Caco-2 (cell line): ENCODE measurements around the gene LEFTY2. TPM values are rescaled to one million over a fixed set of nuclear protein-coding genes. Genes with fewer than 3 reads are reported as not detected.

ENCODE experiments used
- Bru-seq: library from RNA; stranded (reverse); fragments of 400-500 nt; gene quantifications from one replicate; lab custom pipeline; 2021; lab: Mats Ljungman, UMichigan
- BruChase-seq, 2 experiments: library from RNA; stranded (reverse); fragments of 400-500 nt; gene quantifications; one replicate each; lab custom pipeline; 2021; lab: Mats Ljungman, UMichigan
- BruUV-seq: library from RNA; stranded (reverse); fragments of 400-500 nt; replicated peaks from 2 replicates; lab custom pipeline; 2021; lab: Mats Ljungman, UMichigan
- CTCF ChIA-PET: fragments of 300-600 bp; sonication (Branson Sonifier 250); formaldehyde crosslinking; loops from one replicate; lab custom pipeline; 2022; ENCODE audit warnings: antibody characterized with exemption; lab: Charles Lee
- POLR2A ChIA-PET: fragments of 300-600 bp; sonication (Branson Sonifier 250); formaldehyde crosslinking; loops from one replicate; lab custom pipeline; 2022; ENCODE audit warnings: antibody characterized with exemption; lab: Charles Lee
- DNase-seq, 2 experiments: peaks; one replicate each; pipeline versions ENCODE4 v3.0.0 to v3.0.0-alpha.2; 2020 to 2022
- H3K27me3 ChIP-seq: replicated peaks from 2 replicates; pipeline ENCODE4 v1.6.0; 2011; ENCODE audit warnings: low read length; ENCODE audit not compliant: control insufficient read depth, insufficient read depth
- H3K36me3 ChIP-seq: 2 replicates; pipeline ENCODE4 v1.5.1; 2011; ENCODE audit warnings: low read length; ENCODE audit not compliant: control insufficient read depth, insufficient read depth
- H3K4me1 ChIP-seq: fragments of 250-450 bp; sonication (Bioruptor Pico); 2 replicates; pipeline ENCODE4 v1.5.1; 2020; ENCODE audit warnings: mild to moderate bottlenecking
- H3K4me3 ChIP-seq: 2 replicates; pipeline ENCODE4 v1.5.1; 2011; ENCODE audit warnings: low read depth, mild to moderate bottlenecking, control low read depth, low read length
- H3K9me3 ChIP-seq: fragments of 250-450 bp; sonication (Bioruptor Pico); 2 replicates; pipeline ENCODE4 v1.5.1; 2020; ENCODE audit warnings: mild to moderate bottlenecking, moderate library complexity
- H3K27ac Mint-ChIP-seq: one replicate; pipeline ENCODE4 v1.8.0; 2022; ENCODE audit warnings: mixed read lengths; ENCODE audit not compliant: unreplicated experiment
- H3K27me3 Mint-ChIP-seq: one replicate; pipeline ENCODE4 v1.8.0; 2022; ENCODE audit warnings: mixed read lengths; ENCODE audit not compliant: insufficient read depth, unreplicated experiment
- H3K36me3 Mint-ChIP-seq: one replicate; pipeline ENCODE4 v1.8.0; 2022; ENCODE audit warnings: mild to moderate bottlenecking, mixed read lengths; ENCODE audit not compliant: insufficient read depth, unreplicated experiment
- H3K4me1 Mint-ChIP-seq: one replicate; pipeline ENCODE4 v1.8.0; 2022; ENCODE audit warnings: low read depth, mixed read lengths; ENCODE audit not compliant: unreplicated experiment
- H3K4me3 Mint-ChIP-seq: one replicate; pipeline ENCODE4 v1.8.0; 2022; ENCODE audit warnings: mild to moderate bottlenecking, moderate library complexity, mixed read lengths; ENCODE audit not compliant: unreplicated experiment
- H3K9me3 Mint-ChIP-seq: one replicate; pipeline ENCODE4 v1.8.0; 2022; ENCODE audit warnings: mixed read lengths; ENCODE audit not compliant: unreplicated experiment
- CTCF ChIP-seq, 2 experiments: fragments of 200-600 bp in 1 of 2; IDR thresholded peaks; 1 replicate in 1 of 2; 2 replicates in 1 of 2; pipeline versions ENCODE4 v1.5.1 to v1.8.0; 2011 to 2022; ENCODE audit warnings: antibody characterized with exemption in 1 of 2, control low read depth in 1 of 2, inconsistent platforms in 1 of 2, low read depth in 1 of 2, low read length in 1 of 2, mild to moderate bottlenecking in 1 of 2, moderate library complexity in 1 of 2; ENCODE audit not compliant: insufficient read depth in 1 of 2, severe bottlenecking in 1 of 2, unreplicated experiment in 1 of 2
- intact Hi-C: fragments of 100-400 bp; cut with micrococcal nuclease; formaldehyde crosslinking; loops from one replicate; pipeline ENCODE4 v1.10.0; 2022; ENCODE audit not compliant: unreplicated experiment
- long read RNA-seq: library from polyadenylated mRNA; stranded (forward); transcript quantifications from one replicate; pipeline ENCODE4 v2.0.0, GENCODE V29; 2022
- total RNA-seq: library from RNA; stranded (reverse); gene quantifications from 2 replicates; pipeline ENCODE4 v1.2.3, GENCODE V29; 2022

Gene LEFTY2
- total RNA-seq = not detected in 2 replicates
- percentile 11 among the genes with signal in this experiment for Bru-seq, nascent RNA
- BruChase-seq, experiment 1, labeled RNA remaining after a 2-hour chase = not detected
- BruChase-seq, experiment 2, labeled RNA remaining after a 6-hour chase = percentile 5 among the genes with signal in this experiment
- long read RNA-seq = 0 reads

GRCh38 chr1:225941187-225941941 is at the start of gene LEFTY2:
Gene LEFTY2 (minus strand): TSS chr1:225941220. CDS start chr1:225941140, 80 bp downstream.
- DNase-seq = no peak
- CTCF ChIA-PET = no interaction called here
- H3K36me3 ChIP-seq = no peaks in the 10 kb centered on the region
- Mint-ChIP-seq H3K36me3 (no peaks in the 10 kb centered on the region), H3K4me1 (peaks cover 7% of the 10 kb centered on the region), H3K27ac (no peak within 1 kb of the TSS), H3K27me3 (no peaks in the 10 kb centered on the region), H3K4me3 (no peak within 1 kb of the TSS), H3K9me3 (no peaks in the 10 kb centered on the region)
- POLR2A ChIA-PET = no interaction called here
- intact Hi-C loops = no loop called here
- no TSS peak for BruUV-seq
- no peaks in the 10 kb centered on the region for H3K27me3 ChIP-seq
- no peak for TF ChIP-seq CTCF (IDR thresholded peaks at IDR 0.05; ENCODE audit: insufficient read depth in 1 of 2, low read depth in 1 of 2, low read length in 1 of 2, severe bottlenecking in 1 of 2, unreplicated experiment in 1 of 2)
- no peak within 1 kb of the TSS for H3K4me3 ChIP-seq
- H3K9me3 ChIP-seq = no peaks in the 10 kb centered on the region
- peaks cover 6% of the 10 kb centered on the region for H3K4me1 ChIP-seq

GRCh38 chr1:225987491-225988316 is 46.7 kb upstream of the LEFTY2 start:
- Histone ChIP-seq H3K4me3 (no peak overlapping the region), H3K4me1 (no peaks in the 10 kb centered on the region), H3K27me3 (no peaks in the 10 kb centered on the region), H3K9me3 (no peaks in the 10 kb centered on the region), H3K36me3 (no peaks in the 10 kb centered on the region; the same call in none of the 2 replicates)
- TF ChIP-seq CTCF (IDR thresholded peaks at IDR 0.05; ENCODE audit: insufficient read depth in 1 of 2, low read depth in 1 of 2, low read length in 1 of 2, severe bottlenecking in 1 of 2, unreplicated experiment in 1 of 2) = peak; percentile 67 to 79
- Mint-ChIP-seq H3K36me3 (peaks cover 83% of the 10 kb centered on the region), H3K27me3 (no peaks in the 10 kb centered on the region), H3K4me1 (no peaks in the 10 kb centered on the region), H3K4me3 (no peak overlapping the region), H3K9me3 (peaks cover 9% of the 10 kb centered on the region), H3K27ac (no peak overlapping the region)
- BruUV-seq = no TSS peak
- POLR2A ChIA-PET = interaction anchor here (0.6 to 1.0 kb wide), 2 partner anchors 64 to 210 kb away, joined by 3 to 4 read pairs; partner anchors contain the start of genes PYCR2 and SRP9
- intact Hi-C loops = no loop called here
- no peak for DNase-seq
- CTCF ChIA-PET = interaction anchor here (0.6 to 1.4 kb wide), 8 partner anchors 12 to 513 kb away, joined by 3 to 7 read pairs (median 6); partner anchors contain the start of genes SDE2 and SRP9

GRCh38 chr1:225981714-225982113 is 40.7 kb upstream of the LEFTY2 start:
- H3K27ac Mint-ChIP-seq = no peak overlapping the region
- CTCF ChIA-PET = no interaction called here
- H3K36me3 Mint-ChIP-seq = peaks cover 80% of the 10 kb centered on the region

More at GRCh38 chr1:225981714-225982113, 40.7 kb upstream of the LEFTY2 start:
- peaks cover 3% of the 10 kb centered on the region for H3K36me3 ChIP-seq
- H3K27me3 Mint-ChIP-seq = no peaks in the 10 kb centered on the region
- intact Hi-C loops = no loop called here
- POLR2A ChIA-PET = interaction anchor here (0.6 kb wide), 1 partner anchor 58 kb away, joined by 5 read pairs; the partner anchor contains the start of gene PYCR2
- H3K9me3 Mint-ChIP-seq = peaks cover 20% of the 10 kb centered on the region
- BruUV-seq = no TSS peak
- H3K4me1 ChIP-seq = no peaks in the 10 kb centered on the region
- H3K4me3 Mint-ChIP-seq = no peak overlapping the region
- TF ChIP-seq CTCF (IDR thresholded peaks at IDR 0.05; ENCODE audit: insufficient read depth in 1 of 2, low read depth in 1 of 2, low read length in 1 of 2, severe bottlenecking in 1 of 2, unreplicated experiment in 1 of 2) = no peak
- peaks cover 4% of the 10 kb centered on the region; the same call in 1 of the 2 replicates for H3K9me3 ChIP-seq
- no peak overlapping the region for H3K4me3 ChIP-seq
- DNase-seq = no peak
- no peaks in the 10 kb centered on the region for H3K27me3 ChIP-seq
- H3K4me1 Mint-ChIP-seq = no peaks in the 10 kb centered on the region
